Kidney glomerular epithelial cell (primary cell): Measurements from ENCODE around the gene CNTN4.
"Not testable (repeated sequence)": the region's sequence is repeated elsewhere in the genome, so short reads cannot be mapped to it uniquely, and the experiment has no call there.

ENCODE experiments used
- DNase-seq: peaks from one replicate; lab custom pipeline; 2025; lab: John Stamatoyannopoulos, UW

The CNTN4 gene

GRCh38 chr3:2516762-2517441, 418.2 kb downstream of the CNTN4 start:
- DNase-seq, result no peak

DNA sequence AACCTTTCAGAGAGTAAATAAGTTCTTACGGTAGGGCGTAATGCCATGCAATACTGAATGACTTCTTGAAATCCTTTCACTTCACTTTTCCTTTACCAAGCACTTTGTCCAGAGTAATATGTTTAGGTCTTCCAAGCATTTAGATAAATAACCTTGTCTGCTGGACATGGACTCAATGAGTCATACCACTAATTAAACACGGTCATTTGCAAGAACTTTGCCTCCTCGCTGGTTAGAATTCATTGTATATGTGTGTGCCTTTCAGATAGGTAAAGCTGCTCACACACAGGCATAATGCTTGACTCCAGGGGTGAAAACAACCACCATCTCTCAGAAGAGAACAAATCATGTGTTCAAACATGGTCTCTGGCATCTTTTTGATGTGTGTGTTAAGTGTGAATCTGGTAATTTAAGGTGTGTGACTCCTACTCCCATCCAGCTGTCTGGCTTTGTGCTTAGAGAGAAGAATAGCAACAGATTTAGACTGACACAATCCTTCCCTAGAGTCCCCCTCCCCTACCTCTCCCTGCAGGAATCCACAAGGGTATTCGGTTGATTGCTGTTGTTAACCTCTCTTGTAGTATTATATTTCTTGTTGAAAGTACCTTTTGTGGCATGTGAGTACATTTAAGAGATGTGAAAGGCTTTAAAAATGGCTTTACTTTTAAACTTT, 419.0 kb downstream of the CNTN4 start:
- DNase-seq, result no peak

- DNase-seq, result no peak
These were observed 424.7 kb downstream of the CNTN4 start for GRCh38 chr3:2523281-2523836.

DNA sequence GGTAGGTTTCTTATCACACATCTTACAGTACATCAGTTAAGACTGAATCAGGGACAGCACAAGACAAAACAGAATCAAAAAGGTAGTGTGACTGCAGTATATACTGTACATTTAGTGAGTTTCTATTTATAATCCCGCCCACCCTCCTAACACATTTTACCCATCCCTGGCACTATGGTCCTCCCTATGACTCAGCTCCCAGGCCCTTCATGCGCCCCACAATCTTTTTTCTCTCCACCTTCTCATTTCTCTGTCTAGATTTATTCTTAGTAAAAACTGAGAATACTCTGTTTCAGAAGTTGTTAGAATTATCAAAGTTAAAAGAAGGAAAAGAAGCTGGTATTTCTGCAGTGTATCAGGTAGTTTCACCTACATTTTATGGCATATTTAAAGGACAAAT, 427.3 kb downstream of the CNTN4 start:
- DNase-seq, result no peak

DNA sequence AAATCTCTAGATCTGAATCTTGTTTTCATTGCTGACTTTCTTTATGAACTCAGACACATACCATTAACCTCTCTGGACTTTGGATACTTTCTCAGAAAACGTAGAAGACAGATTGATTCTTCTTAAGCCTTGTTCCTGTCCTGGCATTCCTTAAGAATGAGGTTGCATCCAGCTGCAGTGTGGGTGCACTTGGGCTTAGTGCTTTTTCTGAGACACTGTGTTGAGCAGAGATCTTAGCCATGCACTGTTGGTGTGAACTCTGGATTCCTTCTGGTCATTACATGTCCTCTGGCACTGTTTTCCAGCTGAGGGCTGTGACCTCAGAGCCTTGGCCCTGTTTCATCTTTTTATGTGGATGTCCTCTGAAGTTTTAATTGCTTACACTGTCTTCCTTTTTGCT, 428.3 kb downstream of the CNTN4 start:
- DNase-seq, result no peak

DNA sequence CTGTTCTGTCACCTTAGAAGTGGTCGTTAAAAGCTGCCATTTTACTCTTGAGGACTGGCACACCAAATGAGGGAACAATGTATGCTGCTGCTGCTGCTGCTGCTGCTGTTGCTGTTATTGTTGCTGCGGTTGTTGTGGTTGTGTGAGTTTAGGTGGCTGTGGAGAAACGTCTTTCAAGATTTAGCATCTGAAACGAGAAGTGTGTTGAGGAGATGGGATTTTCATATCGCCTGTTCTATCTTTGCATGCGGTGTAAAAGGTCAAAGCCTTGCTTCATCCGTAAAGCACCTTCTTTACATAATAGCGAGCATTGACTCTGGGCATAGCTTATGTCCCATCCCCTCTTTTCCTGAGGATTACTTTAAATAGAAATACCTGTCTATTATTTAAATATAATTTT, 428.7 kb downstream of the CNTN4 start:
- not testable (repeated sequence) for DNase-seq

- not testable (repeated sequence) for DNase-seq
These were observed 436.1 kb downstream of the CNTN4 start for GRCh38 chr3:2534767-2535166.

- no peak for DNase-seq
These were observed 436.5 kb downstream of the CNTN4 start for GRCh38 chr3:2535206-2535605.

DNA sequence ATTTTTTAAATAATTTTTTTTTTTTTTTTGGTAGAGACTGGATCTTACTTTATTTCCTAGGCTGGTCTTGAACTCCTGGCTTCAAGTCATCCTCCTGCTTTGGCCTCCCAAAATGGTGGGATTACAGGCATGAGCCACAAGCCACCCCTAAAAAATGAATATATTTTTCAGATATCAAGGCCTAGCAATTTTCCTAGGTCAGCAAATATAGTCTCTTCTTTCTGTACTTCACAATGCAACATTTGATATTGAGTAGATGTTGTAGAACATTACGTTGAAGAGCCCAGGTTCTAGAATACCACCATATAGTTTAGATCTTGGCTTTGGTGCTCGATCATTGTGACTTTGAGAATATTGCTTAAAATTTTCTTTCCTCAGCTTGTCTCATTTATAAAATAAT, 437.9 kb downstream of the CNTN4 start:
- no peak for DNase-seq

GRCh38 chr3:2540115-2540514, 441.4 kb downstream of the CNTN4 start:
- DNase-seq, result no peak

DNA sequence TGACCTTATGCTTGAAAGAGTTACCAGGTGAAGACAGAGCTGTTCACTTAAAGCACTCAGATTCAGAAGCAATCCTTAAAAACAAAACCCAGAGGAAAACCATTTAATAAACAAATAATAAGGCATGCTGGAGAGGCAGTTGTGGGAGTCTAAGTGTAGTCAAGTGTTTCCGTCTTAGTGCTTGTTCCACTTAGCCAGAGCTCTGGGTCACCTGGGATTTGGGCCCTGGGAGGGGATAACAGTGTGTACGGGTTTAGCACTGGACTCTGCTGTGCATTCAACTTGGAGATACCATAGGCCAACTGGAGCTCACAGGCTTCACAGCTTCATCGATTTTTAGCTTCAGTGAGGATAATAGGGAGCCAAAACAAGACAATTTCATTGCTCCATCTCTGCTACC, 444.6 kb downstream of the CNTN4 start:
- no peak for DNase-seq

DNA sequence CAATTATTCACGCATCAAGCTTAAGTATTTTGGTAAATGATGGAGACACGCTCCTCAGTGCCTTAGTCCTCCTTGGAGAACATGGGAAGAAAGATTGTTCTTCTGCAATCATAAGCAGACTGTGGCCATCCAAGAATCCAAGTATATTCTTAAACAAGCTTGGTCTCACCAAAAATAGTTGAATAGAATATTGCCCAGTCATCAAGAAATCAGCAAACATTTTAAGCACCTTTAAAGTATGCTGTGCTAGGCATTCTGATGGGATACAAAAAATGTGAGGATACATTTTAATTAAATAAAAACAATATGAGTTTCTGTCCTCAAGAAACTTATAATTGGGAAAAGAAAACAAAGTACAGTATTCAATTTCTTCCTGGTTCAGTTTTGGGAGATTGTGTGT, 445.5 kb downstream of the CNTN4 start:
- DNase-seq, result no peak

DNA sequence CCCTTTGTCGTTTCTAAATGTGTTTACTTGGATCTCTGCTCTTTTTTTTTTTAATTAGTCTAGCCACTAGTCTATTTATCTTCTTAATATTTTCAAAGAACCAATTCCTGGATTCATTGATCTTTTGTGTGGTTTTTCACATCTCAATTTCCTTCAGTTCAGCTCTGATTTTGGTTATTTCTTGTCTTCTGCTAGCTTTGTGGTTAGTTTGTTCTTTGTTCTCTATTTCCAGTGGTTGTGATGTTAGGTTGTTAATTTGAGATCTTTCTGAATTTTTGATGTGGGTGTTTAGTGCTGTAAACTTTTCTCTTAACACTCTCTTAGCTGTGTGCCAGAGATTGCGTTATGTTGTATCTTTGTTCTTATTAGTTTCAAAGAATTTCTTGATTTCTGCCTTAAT, 446.1 kb downstream of the CNTN4 start:
- no peak for DNase-seq

DNA sequence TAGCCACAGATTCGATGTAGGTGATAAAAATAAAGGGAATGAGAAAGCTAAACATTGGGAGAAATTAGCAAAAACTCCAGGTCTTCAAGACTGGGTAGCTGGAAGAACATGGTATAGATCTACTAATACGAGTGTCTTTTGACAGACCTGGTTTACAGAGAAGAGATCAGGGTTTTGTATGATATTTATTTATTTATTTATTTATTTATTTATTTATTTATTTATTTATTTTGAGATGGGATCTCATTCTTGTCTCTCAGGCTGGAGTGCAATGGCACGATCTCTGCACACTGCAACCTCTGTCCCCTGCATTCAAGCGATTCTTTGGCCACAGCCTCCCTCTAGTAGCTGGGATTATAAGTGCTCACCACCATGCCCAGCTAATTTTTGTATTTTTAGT, 448.4 kb downstream of the CNTN4 start:
- no peak for DNase-seq

DNA sequence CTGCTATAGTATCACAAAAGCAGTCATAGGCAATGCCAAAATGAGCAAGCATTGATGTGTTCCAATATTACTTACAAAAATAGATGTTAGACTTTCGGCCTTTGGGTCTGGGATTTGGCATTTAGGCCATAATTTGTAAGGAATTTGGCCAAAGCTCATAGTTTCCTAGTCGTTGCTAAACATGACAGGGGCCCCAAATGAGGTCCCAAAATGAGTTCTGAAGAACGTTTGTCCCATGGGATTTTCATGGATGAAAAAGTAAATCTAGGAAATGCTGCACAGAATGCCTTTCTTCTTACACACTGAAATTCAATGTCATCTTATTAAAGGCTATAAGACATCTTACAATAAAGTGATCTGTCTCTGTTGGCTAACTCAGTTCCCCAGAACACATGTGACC, 456.0 kb downstream of the CNTN4 start:
- DNase-seq, result no peak

DNA sequence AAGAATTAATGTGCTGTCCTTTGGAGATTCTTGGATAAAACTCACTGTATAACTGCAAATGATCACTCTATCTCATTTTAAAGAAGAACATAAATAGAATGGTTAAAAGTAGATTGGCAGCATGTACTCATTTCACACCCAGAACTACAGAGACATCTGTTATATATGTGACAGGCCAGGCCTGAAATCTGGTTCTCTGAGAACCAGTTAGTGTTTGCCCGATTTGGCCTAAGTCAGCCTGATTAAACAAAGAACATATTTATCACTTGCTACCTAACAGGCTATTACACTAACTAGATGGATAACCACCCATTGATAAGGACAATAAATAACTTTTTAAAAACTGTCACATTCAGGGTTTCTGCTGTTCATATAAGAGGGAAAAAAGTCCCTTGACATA, 460.1 kb downstream of the CNTN4 start:
- no peak for DNase-seq

DNA sequence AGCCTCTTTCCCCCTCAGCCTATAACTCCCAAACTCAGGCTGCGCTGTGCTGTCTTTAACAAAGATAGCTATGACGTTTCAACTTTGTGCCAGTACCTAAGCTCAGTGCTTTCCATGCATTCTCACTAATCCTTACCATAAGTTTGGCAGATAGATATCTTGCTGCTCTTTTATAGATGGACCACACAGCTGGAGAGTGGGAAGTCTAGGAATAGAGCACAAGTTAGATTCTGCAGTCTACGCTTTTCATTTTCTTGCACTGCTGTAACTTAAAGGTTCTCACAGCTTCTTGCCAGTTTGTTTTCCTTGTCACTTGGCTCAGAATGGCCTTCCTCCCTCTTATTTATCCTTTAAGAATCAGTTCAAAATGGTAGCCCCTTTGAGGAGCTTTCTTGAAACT, 468.8 kb downstream of the CNTN4 start:
- no peak for DNase-seq

GRCh38 chr3:2568156-2568555, 469.5 kb downstream of the CNTN4 start:
- no peak for DNase-seq

- DNase-seq, result no peak
These were observed 470.3 kb downstream of the CNTN4 start for GRCh38 chr3:2568929-2569328.

- no peak for DNase-seq
These were observed 478.9 kb downstream of the CNTN4 start for GRCh38 chr3:2577571-2577970.

- no peak for DNase-seq
These were observed 479.9 kb downstream of the CNTN4 start for GRCh38 chr3:2578560-2578959.

GRCh38 chr3:2579206-2579605, 480.5 kb downstream of the CNTN4 start:
- no peak for DNase-seq

DNA sequence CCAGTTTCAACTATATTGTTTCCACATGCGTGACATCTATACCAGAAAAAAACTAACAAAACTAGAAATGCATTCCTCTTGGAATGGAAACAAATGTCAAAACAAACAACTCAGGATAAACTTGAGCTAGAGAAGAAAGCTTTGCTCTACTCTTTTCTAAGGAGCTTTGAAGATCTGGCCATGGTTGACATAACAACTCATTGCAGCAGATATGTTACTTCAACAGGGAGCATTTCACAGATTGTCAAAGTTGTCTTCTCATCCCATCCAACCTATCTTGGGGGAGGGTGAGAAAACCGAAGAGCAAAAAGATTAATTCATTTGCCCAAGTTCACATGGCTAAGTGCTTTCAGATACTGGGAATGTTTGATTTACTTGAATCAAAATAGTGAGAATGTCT, 484.4 kb downstream of the CNTN4 start:
- DNase-seq, result no peak
